Activated CD4-positive, CD25-positive, alpha-beta regulatory T cell (primary cell): ENCODE measurements around the gene SKAP1.
"Not testable (repeated sequence)": the region's sequence is repeated elsewhere in the genome, so short reads cannot be mapped to it uniquely, and the experiment has no call there.

ENCODE experiments used
- DNase-seq, 4 experiments: peaks; one replicate each; lab custom pipeline; 2025; lab: John Stamatoyannopoulos, UW

SKAP1 gene

DNA sequence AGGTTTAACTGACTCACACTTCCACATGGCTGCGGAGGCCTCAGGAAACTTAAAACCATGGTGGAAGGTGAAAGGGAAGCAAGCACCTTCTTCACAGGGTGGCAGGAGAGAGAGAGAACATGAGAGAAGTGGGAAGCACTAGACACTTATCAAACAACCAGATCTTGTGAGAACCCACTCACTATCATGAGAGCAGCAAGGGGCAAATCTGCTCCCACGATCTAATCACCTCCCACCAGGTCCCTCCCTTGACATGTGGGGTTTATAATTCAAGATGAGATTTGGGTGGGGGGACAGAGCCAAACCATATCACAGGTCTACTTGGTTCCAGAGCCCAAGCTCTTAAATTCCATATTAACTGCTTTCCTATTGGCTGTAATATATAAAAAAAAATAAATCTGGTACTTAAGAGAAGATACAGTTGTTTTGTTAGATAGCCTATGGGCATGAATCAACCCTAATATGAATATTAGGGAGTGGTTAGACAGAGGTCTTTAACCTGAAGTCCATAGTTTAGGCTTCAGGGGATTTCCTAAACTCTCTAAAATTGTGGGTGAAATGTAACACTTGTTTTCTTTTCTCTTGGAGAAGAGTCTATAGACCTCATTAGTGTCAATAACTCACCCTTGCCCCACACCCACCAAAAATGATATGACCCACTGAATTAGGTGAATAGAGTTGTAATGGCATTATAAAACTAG is 56.7 kb downstream of the SKAP1 start:
- no peak for DNase-seq

- DNase-seq, result not testable (repeated sequence)
Measured at GRCh38 chr17:48368967-48369366, 61.0 kb downstream of the SKAP1 start.

DNA sequence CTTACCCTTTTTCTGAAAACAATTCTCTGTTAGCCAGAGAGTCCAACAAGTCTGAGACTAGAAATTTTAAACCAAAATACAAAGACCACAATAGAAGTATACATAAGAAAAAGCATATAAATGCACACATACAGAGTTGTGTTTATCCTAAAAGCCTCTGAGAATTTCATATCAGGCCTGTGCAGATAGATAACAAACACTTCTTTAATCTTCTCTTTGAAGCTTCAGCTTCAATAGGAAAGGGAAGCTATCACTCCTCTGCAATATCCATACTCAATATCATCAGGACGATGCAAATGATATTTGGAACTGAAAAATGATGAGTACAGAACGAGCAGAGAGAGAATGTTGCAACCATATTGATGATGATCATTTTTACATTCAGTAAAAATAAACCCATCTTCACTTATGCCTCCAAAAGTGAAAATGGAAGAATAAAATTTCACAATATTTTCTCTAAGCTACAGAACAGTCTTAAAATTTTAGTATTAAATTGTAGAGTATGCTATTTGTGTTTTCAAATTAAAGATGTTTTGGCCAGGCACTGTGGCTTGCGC is 61.6 kb downstream of the SKAP1 start:
- no peak for DNase-seq

GRCh38 chr17:48363161-48363560 is 66.9 kb downstream of the SKAP1 start:
- DNase-seq, result no peak

- not testable (repeated sequence) for DNase-seq
Measured at GRCh38 chr17:48360861-48361633, 69.0 kb downstream of the SKAP1 start.

GRCh38 chr17:48357779-48358602 is 72.0 kb downstream of the SKAP1 start:
- no peak for DNase-seq

DNA sequence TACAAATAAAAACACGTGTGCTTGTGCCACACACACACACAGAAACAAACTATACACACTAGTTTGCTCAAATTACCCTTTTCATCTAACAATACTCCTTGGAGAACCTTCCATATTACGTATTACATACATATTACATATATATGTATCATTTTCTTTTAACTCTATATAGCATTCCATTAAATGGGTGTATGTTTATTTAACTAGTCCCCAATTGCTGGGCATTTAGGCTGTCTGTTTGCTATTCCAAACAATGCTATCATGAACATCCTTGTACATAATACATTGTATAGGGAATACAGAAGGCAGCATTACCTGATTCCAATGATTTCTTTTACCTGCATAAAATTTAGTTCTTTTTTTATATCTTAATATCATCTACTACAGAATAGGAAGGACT is 73.1 kb downstream of the SKAP1 start:
- no peak for DNase-seq

DNA sequence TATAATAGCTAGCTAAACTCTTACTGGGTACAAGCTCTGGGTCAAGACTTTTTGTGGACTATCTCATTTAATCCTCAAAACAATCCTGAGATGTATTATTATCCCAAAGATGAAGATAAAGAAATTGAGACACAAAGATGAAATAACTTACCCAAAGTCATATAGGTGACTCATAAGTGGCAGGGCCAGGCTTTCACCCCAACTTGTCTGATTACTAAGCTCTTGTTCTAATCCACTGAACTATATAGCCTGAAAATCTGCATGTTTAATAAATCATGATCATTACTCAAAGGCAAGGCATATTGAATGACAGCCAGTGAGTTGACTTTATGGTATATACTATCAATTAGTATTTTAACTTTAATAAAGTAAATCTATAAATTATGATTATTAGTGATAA is 77.4 kb downstream of the SKAP1 start:
- DNase-seq, result no peak

GRCh38 chr17:48351911-48352332 is 78.1 kb downstream of the SKAP1 start:
- no peak for DNase-seq

GRCh38 chr17:48348352-48348751 is 81.7 kb downstream of the SKAP1 start:
- DNase-seq, result no peak

GRCh38 chr17:48347177-48347576 is 82.8 kb downstream of the SKAP1 start:
- DNase-seq, result no peak

DNA sequence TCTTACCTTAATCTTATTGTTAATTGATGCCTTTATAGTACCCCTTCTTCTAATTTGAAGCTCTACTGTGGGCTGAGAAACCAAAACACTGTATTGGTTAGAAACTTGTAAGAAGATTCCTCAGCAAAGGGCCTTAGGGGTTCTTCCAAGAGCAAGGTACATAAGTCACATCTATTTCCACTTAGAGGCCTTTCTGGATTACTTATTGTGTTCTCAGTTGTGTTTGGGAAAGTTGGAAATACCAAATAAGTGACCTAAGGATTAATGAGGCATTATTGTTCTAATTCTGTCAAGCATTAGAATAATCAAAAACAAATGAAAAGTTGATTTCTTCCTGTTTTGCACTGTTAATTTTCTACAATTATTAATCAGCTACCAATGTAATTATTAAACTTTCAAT is 85.8 kb downstream of the SKAP1 start:
- no peak for DNase-seq

DNA sequence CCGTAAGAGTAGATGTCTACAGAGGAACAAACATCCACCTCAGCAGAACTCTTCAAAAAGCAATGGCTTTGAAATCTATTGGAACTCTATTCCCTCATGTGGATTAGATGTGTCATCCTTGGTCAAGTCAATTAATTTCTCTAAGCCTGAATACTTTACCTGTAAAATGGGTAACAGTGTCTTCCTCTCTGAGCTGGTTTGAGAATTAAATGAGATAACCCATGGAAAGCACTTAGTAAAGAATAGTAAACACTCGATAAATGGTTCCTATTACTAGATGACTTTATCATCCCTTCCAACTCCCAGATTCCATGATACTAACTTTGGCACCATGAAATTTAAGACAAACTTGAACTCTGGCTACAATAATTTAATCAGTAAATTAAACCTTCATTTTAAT is 89.1 kb downstream of the SKAP1 start:
- no peak for DNase-seq

DNA sequence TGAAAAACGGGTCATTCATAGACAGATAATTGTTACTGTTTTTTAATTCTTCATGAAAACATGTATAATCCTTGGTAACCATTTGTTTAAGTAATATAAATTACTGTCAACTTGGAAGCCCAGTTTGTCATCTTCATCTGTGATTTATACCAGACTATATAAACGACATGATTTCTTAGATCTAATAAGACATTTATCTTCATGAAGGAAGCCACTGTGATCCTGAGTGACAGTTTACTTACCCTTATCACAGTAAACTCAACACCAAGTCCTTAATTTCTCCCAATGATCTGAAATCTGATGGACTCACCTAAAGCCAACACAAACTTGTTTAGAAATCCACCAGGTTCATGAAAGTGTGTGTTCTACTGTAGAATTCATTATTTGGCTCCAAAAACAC is 91.3 kb downstream of the SKAP1 start:
- no peak for DNase-seq

DNA sequence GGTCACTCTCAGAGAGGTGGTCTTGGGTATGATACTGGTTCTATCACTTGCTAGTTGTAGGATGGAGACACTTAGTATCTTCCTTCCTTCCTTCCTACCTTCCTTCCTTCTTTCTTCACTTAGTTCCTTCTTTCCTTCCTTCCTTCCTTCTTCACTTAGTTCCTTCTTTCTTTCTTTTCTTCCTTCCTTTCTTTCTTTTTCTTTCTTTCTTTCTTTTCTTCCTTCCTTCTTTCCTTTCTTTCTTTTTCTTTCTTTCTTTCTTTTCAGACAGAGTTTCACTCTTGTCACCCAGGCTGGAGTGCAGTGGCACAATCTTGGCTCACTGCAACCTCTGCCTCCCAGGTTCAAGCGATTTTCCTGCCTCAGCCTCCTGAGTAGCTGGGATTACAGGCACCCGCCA is 92.1 kb downstream of the SKAP1 start:
- DNase-seq, result not testable (repeated sequence)

DNA sequence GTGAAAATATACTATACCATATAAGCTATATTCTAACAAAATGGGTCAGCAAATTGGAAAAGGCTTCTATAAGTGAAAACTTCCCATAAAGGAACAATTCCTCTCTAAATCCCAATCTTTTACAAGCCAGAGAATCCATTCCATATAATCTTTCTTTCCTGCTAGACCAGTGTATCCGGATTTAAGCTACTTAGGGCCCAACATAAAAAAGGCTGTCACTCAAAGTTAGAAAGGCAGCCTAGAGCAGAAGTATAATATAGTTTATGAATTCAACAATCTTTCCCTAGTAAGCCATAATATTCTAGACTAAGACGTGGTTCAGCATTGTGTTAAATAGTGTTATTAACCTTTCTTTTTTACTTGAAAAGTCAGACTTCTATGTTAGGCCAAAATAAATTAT is 93.0 kb downstream of the SKAP1 start:
- DNase-seq, result no peak

DNA sequence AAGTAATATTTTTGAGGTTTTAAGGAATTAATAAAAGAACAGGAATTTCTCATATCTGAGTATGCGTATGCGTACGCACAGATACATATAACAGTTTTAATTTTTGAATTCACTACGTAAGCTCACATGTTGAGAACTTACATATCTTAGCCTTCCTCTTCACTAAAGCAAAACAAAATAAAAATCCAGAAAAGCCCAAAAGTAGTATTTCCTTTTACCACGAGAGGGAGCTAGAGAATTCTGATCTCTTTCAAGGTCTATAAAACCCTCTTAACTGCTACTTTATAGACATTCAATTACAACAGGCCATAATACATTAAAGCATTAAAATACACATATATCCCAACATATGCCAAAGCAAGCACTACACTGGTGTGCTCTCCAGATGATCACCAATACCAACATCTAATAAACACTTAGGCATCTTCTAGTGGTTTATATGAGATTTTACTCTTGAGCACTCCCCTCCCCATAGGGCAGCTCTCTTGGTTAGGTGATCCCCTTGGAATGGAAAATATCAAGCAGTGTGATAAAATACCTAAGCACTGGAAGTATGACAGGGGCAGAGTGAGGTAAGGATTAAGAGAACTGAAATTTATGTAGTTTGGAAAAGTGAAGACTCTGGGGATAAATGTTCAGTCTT is 94.0 kb downstream of the SKAP1 start:
- DNase-seq, result no peak

- DNase-seq, result no peak
Measured at GRCh38 chr17:48335146-48335784, 94.7 kb downstream of the SKAP1 start.

- no peak for DNase-seq
Measured at GRCh38 chr17:48333034-48333530, 96.9 kb downstream of the SKAP1 start.

- no peak for DNase-seq
Measured at GRCh38 chr17:48330887-48331286, 99.1 kb downstream of the SKAP1 start.

GRCh38 chr17:48330421-48330820 is 99.6 kb downstream of the SKAP1 start:
- no peak for DNase-seq
